ENCODE measurements around the gene ARFRP1.

Gene ARFRP1, protein sequence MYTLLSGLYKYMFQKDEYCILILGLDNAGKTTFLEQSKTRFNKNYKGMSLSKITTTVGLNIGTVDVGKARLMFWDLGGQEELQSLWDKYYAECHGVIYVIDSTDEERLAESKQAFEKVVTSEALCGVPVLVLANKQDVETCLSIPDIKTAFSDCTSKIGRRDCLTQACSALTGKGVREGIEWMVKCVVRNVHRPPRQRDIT

DNA sequence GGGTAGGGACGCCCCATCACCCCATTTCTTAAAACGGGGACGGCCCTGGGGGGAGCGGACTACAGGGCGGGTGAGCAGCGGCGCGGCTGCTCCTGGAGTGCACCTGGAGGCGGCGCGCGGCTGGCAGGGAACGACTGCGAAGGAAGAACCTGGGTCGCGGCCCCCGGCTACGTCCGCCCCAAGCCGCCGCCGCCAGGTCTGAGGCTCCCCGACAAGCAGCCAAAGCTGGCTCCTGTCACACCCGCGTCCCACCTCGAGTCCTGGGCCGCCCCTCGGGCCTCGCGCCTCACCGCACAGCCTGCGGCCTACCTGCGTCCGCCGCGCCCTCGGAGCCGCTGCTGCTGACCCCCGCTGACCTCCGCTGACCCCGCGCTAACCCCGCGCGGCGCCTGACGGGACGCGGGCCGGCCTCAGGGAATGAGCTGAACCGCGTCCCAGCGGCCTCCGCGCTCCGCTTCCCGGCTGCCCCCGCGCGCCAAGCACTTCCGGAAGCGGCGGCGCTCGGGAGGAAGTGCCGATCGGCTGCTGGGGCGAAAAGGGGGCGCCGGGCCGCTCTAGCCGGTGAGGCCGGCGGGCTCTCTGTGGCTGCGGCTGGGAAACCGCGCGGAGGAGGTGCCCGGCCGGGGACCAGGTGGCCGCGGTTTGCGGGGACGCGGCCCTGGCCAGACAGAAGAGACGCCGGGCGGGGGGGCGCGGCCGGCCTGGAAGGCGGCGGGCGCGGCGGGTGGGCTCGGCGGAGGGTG lies at the start of gene ARFRP1, which contains the start of gene ZGPAT:
ARFRP1 (minus strand) TSS at position 419 of the 743 bp plus-strand sequence. CDS start 885 bp downstream, outside the sequence.
ZGPAT (plus strand) TSS at position 482 of the 743 bp plus-strand sequence. CDS start 542 bp downstream, outside the sequence.
- in situ Hi-C loops (cut with HindIII; ENCODE audit: low sequenced_read_pairs), result no loop called here

DNA sequence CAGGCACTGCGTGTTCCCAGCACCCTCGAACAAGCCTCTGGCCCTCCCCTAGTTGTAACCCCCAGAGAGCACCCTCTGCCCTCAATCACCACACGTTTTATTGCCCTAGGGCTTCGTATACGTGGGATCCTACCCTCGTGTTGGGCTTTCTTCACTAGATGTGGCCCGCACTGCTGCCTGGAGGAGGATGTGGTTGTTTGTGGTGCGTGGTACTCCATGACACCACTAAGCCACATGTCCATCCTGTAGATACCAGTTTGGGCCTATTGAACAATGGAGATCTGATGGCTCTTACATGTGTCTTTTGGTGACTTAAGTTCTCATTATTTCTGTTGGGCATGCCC lies 48.8 kb upstream of the ARFRP1 start:
- in situ Hi-C loops (cut with HindIII; ENCODE audit: low sequenced_read_pairs), result no loop called here

DNA sequence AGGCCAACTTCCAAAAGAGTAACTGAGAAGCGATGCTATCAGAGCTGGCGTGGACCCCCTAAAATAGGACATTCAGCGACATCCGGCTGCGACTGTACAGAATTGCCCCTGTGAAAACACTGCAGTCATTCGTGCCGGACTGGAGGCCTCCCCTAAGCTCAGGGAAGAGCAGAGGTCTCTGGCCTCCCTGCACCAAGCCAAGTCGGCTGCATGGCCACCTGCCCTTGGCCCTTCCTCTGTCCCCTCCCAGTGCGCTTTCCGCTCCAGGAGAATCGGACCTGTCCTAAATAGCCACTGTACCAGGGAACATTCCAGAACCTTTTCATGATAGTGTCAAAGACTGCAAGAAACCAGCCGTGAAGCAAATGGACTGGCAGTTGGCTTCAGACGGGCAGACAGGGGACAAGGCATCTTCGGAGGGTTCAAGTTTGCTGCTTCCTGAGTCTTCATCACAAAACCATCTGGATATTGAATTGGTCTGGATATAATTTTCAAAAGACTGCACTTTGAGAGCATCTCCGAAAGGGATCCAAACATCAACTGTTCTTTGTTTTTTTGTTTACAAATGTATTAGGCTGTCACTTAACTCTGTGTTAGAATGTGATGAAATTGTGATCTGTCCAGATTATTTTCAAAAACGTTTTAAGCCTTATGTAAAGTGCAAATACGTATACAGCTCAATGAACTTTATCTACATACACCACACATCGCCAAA lies 48.3 kb upstream of the ARFRP1 start:
- in situ Hi-C loops (cut with HindIII; ENCODE audit: low sequenced_read_pairs), result no loop called here

DNA sequence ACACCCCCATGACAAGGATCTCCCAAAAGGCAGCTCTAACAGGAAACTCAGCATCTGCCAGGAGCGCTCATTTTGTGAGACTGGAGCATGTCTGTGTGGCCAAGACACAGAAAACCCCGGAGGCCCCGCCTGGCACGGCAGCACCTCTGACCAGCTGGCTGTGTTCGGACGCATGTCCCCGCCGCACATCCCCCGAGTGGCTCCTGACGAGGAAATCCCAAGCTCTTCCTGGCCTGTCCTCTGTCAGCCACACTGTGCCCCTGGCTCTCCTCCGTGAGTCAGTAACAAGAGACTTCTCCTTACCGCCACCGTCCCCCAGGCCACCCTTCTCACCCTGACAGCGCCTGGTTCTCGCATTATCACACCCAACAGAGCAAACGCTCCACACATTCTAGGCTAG lies 46.2 kb upstream of the ARFRP1 start:
- in situ Hi-C loops (cut with HindIII; ENCODE audit: low sequenced_read_pairs), result no loop called here

DNA sequence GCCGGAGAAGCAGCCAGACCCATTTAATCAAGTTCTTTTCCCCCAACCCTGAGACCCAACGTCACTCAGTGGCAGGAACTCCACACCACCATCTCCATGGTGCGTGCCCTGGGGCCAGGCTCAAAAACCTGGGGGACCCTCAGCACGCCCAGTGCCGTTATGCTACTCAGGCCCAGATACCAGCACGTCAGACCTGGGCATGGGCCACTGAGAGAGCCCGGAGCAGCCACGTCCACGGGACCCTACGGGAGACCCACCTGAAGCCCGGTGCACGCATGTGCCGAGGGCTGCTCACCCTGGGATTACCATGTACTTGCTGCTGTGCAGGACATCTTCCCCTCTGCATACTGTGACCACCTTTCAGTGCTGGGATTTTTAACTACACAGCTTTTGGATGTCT lies 45.6 kb upstream of the ARFRP1 start:
- in situ Hi-C loops (cut with HindIII; ENCODE audit: low sequenced_read_pairs), result no loop called here

DNA sequence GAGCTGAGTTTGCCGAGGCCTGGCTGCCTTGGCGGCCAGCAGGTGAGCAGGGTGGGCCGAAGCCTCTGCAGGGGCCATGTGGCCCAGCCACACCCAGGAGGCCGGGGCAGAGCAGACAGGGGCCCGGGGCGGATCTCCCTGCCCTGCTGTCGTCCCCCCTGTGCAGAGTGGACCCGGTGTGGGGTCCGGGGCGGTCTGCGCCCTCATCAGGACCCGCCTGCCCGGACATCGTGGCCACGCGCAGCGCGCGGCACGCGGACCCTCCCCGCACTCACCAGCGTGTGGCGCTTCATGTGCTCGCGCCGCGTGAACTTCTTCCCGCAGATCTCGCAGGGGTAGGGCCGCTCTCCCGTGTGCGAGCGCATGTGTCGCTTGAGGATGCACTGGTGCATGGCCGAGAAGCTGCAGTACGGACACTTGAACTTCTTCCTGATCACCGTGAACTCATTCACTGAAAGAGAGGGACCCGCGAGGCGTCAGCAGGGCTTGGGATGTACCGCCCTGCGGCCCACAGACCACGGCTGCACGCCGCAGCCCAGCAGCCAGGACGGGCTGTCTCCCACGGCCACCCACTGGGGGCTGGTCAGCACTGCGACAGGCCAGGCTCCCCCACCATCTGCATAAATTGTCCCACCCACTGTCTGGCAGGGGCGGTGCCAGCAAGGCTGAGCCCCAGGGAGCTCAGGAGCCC lies 44.8 kb upstream of the ARFRP1 start:
- in situ Hi-C loops (cut with HindIII; ENCODE audit: low sequenced_read_pairs), result no loop called here

DNA sequence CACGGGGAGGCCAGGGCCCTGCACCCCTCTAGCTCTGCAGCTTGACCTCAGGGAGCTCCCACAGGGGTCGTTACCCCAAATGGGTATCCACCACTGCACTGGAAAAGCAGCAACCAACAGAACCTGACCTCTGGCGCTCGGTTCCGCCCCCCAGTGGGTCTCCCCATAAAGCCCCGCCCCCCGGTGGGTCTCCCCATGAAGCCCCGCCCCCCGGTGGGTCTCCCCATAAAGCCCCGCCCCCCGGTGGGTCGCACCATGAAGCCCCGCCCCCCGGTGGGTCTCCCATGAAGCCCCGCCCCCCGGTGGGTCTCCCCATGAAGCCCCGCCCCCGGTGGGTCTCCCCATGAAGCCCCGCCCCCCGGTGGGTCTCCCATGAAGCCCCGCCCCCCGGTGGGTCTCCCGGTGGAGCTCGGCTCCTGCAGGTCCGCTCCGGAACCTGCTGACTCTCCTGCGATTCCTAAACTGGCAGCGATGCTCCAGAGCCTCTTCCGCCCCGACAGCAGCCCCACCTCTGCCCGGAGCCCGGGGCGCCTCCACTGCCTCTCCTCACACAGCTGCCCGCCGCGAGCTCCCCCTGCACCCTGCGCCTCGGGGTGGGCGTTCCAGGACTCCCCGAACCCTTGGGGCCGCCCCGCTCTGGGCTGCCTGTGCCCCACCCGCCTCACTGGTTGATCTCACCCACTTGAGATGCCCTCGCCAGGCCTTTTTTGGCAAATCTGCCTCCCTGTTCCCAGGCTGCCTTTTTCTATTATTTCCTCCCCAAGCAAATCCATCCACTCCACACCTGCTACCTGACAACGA lies 43.9 kb upstream of the ARFRP1 start:
- in situ Hi-C loops (cut with HindIII; ENCODE audit: low sequenced_read_pairs), result no loop called here

DNA sequence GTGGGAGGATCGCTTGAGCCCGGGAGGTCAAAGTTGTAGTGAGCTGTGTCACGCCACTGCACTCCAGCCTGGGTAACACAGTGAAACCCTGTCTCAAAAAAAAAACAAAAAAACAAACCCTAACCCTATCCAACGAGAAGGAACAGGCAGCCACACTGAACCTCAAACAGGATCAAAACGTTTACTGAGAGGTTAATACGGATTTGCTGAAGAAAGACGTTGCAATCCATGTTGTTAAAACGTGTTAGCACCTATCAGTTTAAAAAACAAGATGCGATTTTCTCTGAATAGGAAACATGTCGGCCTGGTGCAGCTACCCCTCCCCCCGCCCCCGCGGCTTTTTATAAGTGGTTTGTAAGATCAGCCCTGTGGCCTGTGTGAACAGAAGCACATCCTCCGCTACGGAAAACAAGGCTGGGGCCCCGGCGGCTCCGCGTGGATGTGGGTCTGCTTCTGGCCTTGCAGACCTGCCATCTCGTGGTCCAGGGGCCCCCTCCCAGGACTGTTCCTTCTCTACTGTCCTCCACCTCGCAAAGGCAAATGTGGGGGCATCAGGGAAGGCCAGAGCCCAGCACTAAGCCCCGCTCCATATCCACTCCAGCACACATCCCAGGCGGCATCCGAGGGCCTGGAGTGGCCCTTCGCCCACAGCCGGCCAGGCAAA lies 43.2 kb upstream of the ARFRP1 start:
- in situ Hi-C loops (cut with HindIII; ENCODE audit: low sequenced_read_pairs), result no loop called here

DNA sequence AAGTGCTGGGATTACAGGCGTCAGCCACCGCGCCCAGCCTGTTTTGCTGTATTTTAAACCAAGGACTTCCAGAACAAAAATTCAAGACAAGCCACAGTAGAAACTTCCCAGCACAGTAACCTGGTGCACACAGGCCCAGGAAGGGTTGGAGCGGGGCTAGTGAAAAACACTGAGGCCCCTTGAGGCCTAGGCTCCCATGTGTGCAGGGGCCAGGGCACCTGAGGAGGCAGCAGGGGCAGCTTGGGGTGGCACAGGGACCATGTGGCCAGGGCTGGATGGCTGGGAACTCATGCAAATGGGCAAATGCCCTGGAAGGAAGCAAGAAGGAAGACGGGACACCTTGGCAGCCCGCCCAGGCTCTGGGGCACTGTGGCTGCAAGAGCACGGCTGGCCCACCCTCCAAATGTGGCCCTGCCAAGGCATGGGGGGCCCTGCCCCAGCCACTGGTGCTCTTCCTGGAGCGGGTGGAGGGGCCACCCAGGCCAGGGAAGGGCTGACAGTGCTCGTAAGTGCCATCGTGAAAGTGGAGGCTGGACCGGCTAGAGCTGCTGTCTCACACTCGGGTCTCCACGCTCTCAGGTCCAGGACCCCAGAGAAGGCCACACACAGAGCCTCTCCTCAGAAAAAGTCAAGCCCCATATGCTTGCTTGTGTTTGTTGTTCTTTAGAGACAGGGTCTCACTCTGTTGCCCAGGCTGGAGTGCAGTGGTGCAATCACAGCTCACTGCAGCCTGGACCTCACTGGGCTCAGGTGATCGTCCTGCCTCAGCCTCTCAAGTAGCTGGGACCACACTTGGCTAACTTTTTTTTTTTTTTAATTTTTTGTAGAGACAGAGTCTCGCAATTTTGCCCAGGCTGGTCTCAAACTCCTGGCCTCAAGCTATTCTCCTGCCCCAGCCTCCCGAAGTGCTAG lies 42.1 kb upstream of the ARFRP1 start:
- in situ Hi-C loops (cut with HindIII; ENCODE audit: low sequenced_read_pairs), result no loop called here

DNA sequence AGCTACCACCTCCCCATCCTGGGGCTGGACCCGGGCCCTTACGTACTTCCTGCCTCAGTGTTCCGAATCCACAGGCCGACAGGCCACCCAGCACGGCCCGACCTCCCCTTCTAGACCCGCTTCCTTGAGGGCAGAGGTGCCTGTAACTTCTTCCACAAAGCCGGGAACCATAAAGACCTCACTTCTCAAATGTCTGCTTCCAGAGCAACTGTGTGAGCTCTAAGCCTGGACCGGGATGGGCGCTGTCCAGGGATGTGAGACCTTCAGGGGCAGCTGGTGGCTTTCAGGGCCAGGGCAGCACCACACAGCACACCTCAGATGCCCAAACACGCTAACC lies 41.1 kb upstream of the ARFRP1 start:
- in situ Hi-C loops (cut with HindIII; ENCODE audit: low sequenced_read_pairs), result no loop called here

DNA sequence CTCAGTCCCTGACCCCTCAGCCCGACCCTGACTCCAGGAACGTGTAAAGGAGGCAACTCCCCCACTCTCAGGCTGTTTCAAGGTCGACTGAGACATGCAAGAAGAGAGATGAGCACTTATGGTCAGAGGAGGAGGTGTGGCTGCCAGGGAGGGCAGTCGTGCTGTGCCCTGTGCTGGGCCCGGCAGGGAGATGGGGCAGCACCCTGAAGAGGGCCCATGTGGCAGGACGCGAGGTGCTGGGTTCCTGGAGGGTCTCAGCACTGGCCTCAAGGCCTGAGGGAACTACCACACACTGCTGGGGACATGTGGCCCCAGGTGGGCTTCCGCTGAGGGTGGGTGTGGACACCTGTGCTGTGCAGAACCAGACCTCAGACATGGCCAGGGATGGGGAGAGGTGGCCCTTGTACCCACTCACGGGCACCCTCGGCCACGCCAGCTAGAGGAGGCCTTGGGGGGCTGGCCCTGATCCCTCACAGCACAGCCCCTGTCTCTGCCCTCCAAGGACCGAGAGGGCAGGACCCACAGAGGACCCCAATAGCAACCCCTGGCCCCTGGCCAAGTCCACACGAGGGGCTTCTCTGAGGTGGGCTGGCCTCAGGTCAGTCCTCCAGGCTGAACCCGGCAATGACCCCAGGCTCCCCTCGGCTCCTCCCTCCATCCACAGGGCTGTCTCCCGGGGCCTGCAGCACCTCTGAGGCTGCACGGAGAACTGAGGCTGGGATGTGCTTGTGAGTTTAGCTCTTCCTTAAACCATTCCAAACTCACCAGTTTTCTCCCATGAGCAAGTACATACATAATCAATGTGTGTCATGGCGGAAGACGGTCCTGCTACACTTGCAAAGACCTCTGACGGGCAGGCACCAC lies 40.5 kb upstream of the ARFRP1 start:
- in situ Hi-C loops (cut with HindIII; ENCODE audit: low sequenced_read_pairs), result no loop called here

DNA sequence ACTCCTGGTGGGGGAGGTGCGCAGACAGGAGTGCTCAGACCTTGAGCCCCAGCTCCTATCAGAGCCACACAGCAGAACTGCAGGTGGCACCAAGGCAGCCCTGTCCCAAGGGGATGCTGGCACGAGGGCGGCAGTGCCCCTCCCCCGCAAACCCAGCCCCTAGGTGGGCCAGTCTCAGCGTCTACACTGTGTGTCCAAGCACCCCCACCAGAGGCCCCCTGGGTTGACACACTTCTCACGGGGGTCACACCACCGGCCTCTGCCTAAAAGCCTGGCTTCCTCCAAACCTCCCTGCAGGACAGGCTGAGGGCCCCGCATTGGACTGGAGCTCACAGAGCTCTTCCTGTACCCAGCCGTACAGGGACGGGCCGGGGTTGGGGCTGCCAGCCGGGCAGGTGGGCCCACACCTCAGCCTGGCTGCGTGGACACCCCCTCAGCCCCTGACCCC lies 39.9 kb upstream of the ARFRP1 start:
- in situ Hi-C loops (cut with HindIII; ENCODE audit: low sequenced_read_pairs), result no loop called here

DNA sequence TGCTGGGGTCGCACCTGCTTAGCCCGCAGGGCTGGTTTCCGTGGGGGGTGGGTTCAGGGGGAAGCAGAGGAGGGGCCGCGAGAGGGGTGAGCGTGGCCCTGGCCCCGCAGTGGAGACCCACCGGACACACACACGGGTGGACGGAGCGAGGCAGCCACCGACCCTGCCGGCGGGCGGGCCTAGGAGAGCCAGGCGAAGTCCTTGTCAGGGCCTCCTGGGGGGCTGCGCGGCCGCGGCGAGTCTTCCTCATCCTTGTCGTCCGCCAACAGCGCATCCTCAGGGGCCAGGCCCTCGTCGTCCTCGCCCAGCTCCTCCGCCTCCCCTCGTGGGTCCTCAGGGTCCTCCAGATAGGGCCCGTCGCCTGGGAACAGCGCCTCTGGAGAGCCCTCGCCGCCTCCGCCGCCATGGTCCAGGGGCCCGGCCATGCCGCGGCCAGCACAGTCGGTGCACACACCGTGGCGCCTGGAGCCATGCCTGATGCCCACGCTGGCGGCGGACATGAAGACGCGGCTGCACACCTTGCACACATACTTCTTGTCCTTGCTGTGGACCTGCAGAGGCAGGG lies 39.1 kb upstream of the ARFRP1 start:
- in situ Hi-C loops (cut with HindIII; ENCODE audit: low sequenced_read_pairs), result no loop called here

DNA sequence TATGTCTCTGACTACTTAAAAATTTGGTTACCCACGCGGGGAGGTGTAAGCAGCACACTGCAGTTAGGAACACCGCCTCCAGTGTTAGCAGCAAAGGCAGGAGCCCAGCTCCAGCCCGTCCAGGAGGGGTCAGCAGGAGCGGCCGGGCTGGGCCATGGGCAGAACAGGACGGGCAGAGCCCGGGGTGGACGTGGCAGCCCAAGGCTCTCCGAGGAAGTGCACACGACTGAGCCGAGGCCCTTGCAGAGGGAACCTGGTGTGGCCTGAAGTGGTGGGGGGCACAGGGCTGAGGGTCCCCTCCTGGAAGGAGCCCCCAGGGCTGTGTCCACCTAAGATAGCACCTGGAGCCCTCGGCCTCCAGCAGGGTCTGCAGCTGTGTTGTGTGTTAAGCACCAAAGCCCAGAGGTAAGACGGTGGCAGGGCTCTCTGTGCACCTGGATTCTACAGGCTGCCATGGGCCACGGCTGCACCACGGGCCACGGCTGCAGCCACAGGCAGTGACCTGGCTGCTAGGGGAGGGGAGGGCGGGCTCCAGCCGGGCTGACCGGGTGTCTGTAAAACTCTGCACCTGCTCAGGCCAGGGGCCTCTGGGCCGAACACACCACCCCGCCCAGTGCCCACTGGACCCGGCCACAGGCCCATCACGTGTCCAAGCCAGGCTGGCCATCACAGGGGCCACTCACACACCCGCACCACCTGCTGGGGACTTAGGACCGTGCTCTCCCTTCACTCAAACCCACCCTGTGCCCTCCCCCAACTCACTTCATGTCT lies 38.4 kb upstream of the ARFRP1 start:
- in situ Hi-C loops (cut with HindIII; ENCODE audit: low sequenced_read_pairs), result no loop called here

DNA sequence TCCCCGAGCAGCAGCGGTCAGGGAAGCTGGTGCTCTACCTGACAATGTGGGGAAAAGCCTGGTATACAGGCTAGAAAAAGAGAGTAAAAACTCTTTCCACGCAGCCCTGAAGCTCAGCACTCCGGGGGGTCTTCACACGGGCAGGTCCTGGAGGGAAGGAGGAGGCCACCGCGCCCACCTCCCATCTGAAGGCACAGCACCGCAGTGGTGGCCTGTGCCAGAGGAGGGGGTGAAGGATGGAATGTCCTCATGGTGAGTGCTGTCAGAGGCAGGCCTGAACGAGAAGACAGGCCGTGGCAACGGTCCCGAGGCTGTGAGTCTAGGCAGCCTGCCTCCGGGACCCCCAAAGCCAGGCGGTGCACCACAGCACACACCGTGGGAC lies 37.6 kb upstream of the ARFRP1 start:
- in situ Hi-C loops (cut with HindIII; ENCODE audit: low sequenced_read_pairs), result no loop called here

DNA sequence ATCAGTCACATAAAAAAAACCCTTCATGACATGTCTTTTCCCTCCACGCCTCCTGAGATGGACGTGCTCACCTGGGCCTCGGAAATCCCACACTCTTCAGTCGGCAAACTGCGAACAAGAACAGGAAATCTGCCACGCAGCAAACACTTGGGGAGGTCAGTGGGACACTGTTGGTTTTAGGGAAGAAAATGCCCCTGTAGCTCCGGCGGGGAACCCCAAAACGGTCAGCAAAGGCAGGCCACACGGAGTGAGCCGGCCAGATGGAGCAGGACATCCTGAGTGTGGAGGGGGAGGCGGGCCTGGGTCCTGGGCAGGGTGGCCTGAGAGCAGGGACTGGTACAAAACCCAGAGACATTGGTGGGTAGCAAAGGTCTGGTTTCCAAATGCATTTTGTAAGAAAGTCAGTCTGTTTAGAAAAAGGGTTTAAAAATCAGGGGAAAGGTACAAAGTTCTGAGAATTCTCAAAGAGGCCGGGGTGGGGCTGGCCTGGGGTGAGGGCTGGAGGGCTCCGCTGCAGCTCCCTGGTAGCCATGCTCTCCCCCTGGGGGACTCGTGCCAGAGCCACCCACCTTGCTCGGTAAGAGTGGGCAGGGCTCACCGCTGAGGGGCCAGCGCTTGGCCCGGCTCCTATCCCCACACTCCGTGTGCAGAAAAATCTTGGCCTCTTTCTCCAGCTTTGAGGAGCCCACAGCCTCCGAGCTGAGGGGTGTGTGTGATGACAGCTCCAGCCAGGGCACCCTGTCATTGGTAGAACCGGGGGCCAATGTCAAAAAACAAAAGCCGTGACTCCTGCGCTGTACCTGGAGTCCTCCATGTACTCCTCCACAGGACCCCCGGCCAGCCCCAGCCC lies 37.0 kb upstream of the ARFRP1 start:
- in situ Hi-C loops (cut with HindIII; ENCODE audit: low sequenced_read_pairs), result no loop called here

All from endothelial cell of hepatic sinusoid (primary cell).